ENCODE results near the gene TOM1L2. TPM values are rescaled to one million over a fixed set of nuclear protein-coding genes. Genes with fewer than 3 reads are reported as not detected.

TOM1L2 gene
- total RNA-seq, 1 donor from 2014 or later, result 287 TPM

DNA sequence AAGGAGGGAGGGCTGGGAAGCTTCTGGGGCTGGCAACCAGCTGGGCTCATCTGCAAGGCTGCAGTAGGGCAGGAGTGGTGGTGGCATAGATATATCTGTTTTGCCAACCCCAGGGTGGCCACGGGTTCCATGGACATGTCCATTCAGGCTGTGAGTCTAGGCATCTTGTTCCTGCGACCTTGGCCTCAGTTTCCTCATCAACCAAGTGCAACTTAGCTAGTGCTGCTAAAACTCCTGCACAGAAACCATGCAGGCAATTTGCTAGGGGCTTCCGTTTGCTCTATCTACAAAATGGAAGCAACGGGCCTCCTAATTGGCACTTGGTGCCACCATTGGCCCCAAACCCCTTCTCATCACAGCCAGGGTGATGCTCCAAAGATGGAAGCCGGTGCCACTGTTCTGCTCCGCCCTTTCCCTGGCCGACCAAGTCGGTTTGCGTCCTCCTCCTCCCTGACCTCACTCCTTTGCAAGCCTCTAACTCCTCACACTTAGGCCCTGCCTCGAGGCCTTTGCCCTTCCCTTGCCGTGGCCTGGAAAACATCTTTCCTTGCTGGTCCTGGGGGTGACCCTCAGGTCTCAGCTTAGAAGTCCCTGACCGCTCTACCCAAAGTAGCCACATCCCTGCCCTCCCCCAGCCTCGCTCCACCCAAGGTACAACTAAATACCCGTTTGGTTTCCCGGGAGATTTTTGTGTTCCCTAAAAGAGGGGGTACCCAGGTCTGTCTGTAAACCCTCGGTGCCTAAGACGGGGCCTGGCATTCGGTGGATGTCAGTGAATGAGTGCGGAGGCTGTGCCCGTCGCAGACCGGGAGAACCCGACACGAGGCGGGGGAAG, 136.6 kb downstream of the TOM1L2 start:
- DNase-seq, result peak; percentile 20
- ATAC-seq, result no peak
- intact Hi-C loops (cut with micrococcal nuclease), result no loop called here

DNA sequence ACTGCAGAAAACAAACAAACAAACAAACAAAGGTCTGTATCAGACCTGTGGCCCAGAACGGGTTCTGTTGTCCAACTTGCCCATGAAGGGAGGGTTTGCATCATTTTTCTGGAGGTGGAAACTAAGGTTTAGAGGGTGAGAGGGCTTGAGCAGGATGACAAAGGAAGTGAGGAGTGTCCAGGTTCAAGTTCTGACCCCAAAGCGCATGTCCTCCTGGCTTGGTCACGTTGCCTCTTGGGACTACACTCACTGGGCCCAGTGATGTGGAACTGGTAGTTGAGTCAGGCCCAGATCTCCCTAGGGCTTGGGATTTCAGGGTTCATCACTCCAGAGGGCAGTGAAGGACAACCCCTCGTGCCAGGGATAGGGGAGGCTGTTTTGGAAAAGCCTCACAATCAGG, 137.2 kb downstream of the TOM1L2 start:
- DNase-seq, result no peak
- intact Hi-C loops (cut with micrococcal nuclease), result no loop called here
- no peak for ATAC-seq

DNA sequence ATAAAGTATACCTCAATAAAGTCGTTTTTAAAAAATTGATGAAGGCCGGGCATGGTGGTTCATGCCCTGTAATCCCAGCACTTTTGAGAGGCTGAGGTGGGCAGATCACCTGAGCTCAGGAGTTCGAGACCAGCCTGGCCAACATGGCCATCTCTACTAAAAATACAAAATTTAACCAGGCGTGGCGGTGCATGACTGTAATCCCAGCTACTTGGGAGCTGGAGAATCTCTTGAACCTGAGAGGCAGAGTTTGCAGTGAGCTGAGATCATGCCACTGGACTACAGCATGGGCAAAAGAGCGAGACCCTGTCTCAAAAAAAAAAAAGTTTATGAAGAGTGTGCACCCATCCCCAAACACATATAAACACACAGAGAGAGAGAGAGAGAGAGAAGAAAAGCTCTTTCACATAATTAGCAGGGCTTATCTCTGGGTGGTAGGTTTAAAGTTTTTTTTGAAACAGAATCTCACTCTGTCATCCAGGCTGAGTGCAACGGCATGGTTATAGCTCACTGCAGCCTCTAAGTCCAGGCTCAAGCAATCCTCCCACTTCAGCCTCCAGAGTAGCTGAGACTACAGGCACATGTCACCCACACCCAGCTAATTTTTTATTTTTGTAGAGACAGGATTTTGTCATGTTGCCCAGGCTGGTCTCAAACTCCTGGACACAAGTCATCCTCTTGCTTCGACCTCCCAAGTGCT, 138.4 kb downstream of the TOM1L2 start:
- no peak for ATAC-seq
- DNase-seq, result no peak

DNA sequence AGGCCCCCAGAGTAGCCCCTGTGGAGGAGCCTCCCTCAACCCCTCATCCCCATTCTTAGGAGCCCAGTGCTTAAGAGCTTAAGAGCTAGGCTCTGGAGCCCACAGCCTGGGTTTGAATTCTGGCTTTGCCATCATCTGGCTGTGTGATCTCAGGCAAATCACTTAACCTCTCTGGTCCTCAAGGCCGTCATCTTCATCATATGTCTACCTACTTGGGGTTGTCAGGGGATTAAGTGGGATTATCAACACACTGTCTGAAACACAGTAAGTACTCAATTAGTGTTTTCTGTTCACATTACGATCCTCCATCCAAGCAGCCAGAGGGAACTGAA, 140.2 kb downstream of the TOM1L2 start:
- no peak for ATAC-seq
- no peak for DNase-seq
- intact Hi-C loops (cut with micrococcal nuclease), result no loop called here

More for the DNA sequence above, 138.4 kb downstream of the TOM1L2 start:
- intact Hi-C loops (cut with micrococcal nuclease), result no loop called here

DNA sequence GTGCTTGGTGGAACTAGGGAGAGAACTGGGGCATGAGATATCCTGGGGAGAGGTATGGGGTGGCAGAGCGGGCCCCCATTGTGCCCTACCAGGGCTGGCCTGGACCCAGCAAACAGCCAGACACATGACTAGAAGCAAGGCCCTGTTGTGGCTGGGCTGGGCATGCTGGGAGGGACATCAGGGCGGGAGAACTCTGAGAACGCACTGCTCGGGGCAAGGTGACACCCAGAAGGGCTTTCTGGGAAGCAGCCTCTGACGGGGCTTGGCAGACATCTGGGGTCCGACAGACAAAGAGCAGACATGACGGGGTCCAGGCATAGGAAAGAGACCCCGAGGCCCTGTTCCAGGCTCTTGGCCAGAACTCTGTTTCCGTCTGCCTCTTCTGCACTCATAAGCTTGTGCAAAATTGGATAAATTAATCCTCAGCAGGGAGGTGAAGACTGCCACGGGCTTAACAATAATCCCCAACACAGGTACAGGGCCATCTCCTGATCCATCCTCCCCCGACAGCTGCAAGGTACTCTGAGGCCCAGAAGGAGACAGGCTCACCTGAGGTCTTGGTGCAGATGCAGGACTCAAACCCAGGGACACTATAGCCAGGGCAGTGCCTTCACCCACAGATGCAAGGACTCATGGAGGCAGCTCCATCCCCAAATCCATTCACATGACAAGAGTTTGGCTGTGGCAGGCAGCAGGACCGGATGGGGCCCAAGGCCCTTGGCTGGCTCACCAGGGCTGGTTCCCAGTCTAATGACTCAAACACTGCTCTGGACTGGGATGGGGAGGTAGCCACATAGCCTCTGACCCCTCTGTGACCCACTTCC, 140.8 kb downstream of the TOM1L2 start:
- no peak for ATAC-seq
- intact Hi-C loops (cut with micrococcal nuclease), result no loop called here
- DNase-seq, result peak; percentile 36

DNA sequence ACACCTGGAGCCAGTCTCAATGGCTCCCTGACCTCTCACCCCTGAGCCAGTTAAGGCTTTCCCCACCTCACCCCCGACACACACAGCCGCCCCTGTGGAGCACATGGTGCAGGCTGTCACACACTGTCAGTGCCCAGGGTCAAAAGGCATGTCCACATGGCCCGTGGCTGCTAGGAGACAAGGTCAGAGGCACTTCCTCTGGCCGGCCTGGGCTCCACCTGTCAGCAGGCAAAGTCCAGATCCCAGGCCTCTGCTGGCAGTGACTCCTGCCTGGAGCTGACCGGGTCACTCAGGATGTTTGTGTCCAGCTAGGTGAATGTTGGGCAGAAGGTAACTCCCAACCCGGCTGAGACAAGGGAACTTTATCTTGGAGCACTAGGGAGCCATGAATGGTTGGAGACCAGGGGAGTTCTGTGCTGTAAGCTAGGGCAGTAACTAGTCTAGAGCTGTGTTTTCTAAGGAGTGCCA, 141.4 kb downstream of the TOM1L2 start:
- DNase-seq, result peak; percentile 37
- ATAC-seq, result no peak
- intact Hi-C loops (cut with micrococcal nuclease), result no loop called here

DNA sequence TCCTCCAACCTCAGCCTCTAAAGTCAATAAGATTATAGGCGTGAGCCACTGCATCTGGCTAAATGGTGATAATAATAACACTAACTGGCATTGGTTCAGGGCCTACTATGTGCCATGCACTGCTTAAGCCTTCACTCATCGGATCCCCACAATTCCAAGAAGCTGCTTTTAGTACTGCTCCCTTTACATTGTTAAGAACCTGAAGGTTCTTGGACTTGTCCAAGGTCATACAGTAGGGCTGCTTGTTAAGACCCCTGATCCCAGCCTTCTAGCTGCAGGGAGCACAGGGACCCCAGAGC, 142.0 kb downstream of the TOM1L2 start:
- DNase-seq (no peak), ATAC-seq (no peak)
- intact Hi-C loops (cut with micrococcal nuclease), result no loop called here

DNA sequence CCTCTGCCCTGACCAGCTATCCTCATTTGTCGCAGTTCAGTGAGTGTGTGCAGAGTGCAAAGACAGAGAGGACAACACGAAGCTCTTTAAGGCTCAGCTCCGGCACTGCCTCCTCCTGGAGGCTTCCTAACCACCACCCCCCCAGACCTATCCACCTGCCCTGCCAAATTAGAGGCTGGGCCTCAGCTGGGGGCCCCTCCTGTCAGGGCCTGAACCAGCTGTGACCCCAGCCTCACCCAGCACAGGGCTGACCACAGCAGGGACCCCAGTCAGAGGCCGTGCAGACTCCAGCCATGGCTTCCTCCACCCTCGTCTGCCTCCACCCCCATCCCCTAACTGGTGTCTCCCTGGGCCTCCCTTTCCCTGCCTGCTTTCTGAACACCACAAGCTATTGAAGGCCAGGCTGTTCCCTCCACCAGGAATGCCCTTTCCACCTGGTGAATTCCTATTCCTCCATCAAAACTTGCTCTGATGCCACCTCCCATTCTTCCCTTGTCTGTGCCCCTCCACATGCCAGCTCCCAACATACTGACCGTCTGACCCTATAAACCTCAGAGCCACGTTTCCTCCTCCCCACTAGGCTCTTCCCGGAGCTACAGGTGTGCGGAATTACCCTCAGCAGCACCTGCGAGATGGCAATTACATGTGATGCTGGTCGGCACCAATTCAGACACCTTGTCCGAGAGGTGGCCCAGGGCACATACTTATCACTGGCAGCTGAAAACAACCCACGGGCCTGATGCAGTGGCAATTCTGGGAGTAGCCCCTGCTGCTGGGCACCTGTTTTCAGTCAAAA, 144.2 kb downstream of the TOM1L2 start:
- ATAC-seq (no peak), DNase-seq (no peak)
- intact Hi-C loops (cut with micrococcal nuclease), result no loop called here

DNA sequence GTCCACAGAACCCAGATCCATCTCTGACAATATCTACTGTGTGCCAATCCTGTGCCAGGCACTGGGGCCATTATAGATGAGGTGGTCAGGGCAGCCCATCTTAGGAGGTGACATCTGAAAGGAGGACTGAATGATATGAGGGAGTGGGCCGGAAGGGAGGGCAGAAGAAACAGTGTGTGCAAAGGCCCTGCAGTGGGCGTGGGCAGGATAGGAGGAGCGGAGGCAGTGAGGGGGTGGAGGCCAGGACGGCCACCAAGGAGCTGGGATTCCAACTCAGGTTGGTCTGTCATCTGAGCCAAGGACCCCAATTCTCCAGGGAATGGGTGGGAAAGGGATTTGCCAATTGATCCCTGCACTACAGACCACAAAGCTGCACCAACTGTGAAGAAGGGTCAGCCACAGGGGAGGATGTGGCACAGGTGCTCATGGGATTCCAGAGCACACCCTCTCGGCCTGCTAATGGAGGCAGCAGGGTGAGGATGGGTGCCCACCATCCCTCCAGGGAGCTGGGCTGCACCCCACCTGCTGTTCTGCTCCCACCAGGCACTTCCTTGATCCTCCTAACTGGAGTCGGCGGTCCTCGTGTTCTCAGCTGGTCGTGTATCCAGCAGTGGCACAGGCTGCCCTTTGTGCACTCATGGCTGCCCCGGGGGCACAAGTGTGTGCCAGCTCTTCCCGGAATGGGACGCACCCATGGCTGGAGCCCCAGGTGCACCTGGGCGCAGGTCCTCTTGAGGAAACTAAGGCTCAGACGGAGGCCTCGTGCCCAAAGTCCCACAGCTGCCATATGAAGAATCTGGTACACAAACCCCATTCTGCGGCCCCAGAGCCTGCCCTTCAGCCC, 145.0 kb downstream of the TOM1L2 start:
- ATAC-seq (no peak), DNase-seq (no peak)
- intact Hi-C loops (cut with micrococcal nuclease), result no loop called here

DNA sequence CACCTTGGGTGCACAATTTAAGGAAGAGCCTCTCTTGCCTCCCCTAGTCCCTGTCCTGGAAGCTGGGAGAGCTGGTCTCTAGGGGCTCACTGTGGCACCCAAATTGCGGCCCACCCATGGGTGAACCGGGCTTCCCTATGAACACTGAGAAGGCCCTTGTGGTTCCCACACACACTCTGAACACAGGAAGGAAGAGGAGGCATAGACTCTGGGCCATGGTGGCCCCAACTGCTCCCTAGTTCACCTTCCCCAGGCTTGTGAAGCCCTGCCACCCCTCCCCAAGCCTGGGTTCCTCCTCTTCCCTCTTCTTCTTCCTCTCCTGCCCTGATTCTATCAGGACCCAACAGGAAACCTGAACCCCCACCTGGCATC, 145.9 kb downstream of the TOM1L2 start:
- DNase-seq, result no peak
- intact Hi-C loops (cut with micrococcal nuclease), result no loop called here
- no peak for ATAC-seq

DNA sequence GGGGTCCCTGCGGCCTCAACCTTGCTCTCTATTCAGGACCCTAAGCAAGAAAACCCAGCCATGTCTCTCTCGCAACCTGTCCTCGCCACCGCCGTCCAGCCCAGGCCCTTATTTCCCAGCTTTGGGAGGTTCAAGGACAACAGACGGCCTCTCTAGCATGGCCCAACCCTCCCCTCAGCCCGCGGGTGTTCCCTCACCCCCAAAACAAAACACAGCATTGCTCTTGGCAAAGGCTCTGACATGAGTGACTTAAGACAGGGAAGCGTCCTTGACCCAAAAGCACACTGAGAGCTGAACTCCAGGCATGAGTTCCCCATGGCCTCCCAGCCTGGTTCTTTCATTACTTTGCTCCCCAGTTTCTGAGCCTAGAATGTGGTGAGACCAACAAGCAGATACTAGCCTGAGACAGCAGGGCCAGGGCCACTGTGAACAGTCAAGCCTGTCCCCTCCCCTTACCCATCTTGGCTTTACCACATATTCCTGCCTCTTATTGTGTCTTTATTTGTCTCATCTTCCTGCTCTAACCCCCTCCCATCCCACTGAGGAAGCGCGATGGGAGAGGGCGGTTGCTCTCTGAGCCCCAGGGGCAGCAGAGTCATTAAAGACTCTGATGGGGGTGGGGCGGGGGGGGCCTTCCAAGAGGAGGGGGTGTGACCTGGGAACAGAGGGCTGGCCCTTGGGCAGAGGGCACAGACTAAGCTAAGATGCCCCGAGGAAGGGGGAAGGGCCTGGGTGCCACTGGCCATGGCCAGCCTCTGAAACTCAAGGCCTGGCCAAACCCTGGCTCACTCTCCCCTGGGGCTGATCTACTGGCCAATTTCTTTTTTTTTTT, 147.2 kb downstream of the TOM1L2 start:
- ATAC-seq (peak; percentile 2), DNase-seq (no peak)
- intact Hi-C loops (cut with micrococcal nuclease), result no loop called here

DNA sequence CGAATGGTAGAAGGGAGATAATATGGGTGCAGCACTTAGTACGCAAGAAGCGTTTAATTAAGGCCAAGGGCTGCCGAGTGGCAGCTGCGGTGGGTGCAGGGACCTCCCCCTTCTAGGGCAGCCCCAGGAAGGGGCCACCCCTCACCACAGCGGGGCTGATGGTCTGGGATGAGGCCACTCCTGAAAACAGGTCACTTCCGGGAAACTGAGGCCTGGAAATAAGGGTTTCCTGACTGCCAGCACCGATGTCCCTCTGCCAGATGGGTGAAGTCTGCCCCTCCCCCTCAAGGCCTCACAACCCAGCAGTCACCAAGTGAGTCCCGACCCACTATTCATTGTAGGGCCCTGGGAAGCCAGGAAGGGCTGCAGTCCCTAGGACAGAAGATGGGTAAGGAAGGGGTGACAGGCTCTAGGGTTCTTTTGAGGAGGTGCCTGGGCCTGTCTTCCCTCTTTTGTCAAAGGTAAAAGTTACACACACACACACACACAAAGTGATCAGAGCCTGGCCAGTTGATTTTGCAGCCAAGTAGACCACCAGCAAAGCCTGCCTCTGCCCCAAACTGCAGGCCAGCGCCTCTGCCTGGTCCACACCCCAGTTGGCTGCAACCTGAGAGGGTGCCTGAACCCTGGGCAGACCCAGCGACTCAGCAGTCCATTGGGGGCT, 147.9 kb downstream of the TOM1L2 start:
- intact Hi-C loops (cut with micrococcal nuclease), result no loop called here
- DNase-seq (no peak), ATAC-seq (peak; percentile 8)

DNA sequence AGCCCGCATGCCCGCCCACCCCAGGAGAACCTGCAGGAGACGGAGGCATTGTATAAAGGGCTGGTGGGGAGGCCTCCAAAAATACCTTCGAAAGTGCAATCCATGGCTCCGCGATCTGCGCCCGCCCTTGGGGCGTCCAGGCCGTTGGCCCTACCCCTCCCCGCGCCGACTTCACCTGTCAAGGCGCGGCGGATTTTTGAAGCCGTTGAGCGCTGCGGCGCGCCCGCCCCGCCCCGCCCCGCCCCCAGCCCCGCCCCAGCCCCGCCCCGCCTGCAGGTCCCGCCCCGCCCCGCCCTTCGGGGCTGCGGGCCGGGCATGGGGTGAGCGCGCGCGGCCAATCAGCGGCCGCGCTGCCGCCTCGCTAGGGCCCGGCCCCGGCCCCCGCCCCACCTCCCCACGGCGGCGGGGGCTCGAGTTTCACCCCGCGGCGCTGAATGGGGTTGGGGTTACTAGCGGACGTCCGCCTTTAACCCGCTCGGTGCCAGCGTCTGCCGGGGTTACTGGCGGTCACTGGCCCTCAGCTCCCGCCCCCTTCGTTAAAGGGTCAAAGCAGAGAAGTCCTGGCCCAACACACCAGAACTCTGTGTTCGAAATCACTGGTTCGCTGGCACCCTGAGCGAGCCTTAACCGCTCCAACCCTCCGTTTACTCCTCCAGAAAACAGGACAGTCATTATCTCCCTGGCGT, 148.6 kb downstream of the TOM1L2 start:
- peak; percentile 87 for ATAC-seq
- intact Hi-C loops (cut with micrococcal nuclease), result no loop called here

DNA sequence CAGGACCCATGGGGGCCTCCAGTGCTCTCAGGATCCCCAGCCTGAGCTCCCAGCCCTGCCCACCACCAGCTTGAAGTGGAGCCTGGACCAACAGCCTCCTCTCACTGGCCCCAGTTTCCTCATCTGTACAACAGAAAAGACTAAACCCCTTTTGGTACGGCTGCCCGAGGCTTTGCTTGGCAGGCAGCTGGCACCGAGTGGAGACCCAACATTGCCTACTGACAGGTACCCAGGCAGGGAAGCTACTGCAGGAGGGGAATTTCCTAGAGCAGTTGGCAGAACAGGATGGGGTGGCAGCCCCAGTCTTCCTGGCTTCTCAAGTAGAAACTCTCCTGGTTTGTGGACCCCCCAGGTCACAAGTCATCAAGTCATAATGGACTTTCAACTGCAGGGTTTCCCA, 149.6 kb downstream of the TOM1L2 start:
- intact Hi-C loops (cut with micrococcal nuclease), result no loop called here
- DNase-seq, result no peak
- ATAC-seq, result no peak

More for the DNA sequence above, 148.6 kb downstream of the TOM1L2 start:
- peak; percentile 92 for DNase-seq

DNA sequence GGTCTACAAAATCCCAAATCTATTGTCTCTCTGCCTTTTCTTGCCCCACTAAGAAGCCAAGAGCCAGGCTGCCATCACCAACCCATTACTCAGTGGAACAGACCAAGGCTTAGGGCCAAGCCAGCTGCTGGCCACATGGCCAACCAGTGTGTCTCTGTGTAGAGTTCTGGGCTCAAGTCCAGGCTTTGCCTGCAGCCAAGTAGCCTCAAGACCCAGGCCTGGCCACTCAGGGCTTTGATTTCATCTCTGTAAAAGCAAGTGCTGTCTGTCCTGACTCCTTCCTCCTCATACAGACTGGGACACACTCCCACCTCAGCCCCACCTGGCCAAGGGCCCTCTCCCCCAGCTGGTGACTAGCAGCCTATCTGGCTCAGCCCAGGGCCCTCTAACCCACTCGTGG, 150.0 kb downstream of the TOM1L2 start:
- peak; percentile 37 for ATAC-seq
- peak; percentile 88 for DNase-seq
- intact Hi-C loops (cut with micrococcal nuclease), result no loop called here

DNA sequence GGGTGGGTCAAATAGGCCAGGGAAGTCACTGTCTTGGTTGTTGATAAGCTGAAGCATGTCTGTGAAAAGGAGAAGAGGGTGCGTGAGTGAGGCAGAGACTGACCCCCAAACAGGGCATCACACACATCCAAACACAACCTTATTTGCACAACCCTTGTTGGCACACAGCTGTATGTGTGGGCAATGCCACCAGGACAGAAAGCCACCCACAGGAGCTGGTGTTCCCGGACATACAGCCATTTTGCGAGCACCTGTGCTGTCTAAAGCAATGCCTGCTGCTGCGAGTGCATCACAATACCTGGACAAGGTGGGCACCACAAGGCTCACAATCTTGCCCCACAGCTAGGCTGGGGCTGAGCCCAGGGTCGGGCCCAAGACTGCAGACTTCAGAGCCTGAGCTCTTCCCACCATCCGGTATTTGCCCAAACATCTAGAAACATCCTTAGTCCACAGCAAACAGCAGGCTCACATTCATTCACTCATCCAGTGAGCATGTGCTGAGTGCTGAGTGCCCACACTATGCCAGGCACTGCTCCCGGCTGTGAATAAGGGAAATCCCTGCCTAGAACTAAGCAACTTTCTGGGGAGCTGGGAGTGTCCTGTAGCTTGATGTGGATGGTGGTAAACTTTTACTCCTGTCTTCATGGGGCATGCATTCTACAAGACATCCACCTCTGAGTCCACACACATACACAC, 151.6 kb downstream of the TOM1L2 start:
- ATAC-seq, result no peak
- intact Hi-C loops (cut with micrococcal nuclease), result no loop called here

More for the DNA sequence above, 151.6 kb downstream of the TOM1L2 start:
- no peak for DNase-seq

All from left ventricle myocardium superior (tissue), 1 donor.